Left renal cortex interstitium (tissue), 4 donors: ENCODE data around the gene DSTN. TPM values are rescaled to one million over a fixed set of nuclear protein-coding genes. Genes with fewer than 3 reads are reported as not detected.
A peak's percentile ranks its signal among the peaks of the same experiment; 100 is the strongest.

Experiments
- DNase-seq, 4 donors: peaks; one replicate each; pipeline ENCODE4 v3.0.0-alpha.2; 2013; ENCODE audit warnings: low read depth in 4 of 4, low spot score in 2 of 4, missing footprints in 1 of 4
- polyA plus RNA-seq, 4 donors: library from polyadenylated mRNA; unstranded; fragments of 120-200 nt; gene quantifications; one replicate each; pipeline ENCODE4 v1.2.1, GENCODE V29; 2013; ENCODE audit not compliant: insufficient read length in 4 of 4

The DSTN gene
- polyA plus RNA-seq, 4 donors: 319 to 426 (median 377) TPM

GRCh38 chr20:17633850-17634500 is 64.1 kb downstream of the DSTN start:
- no peak for DNase-seq

GRCh38 chr20:17634661-17635331 is 64.9 kb downstream of the DSTN start:
- DNase-seq: no peak

- DNase-seq: no peak
Measured at GRCh38 chr20:17635332-17636244, 65.7 kb downstream of the DSTN start.

- DNase-seq: peak in 1 of 4 donors; percentile 56
Measured at GRCh38 chr20:17636523-17637412, 66.9 kb downstream of the DSTN start.

GRCh38 chr20:17637413-17637780 is 67.5 kb downstream of the DSTN start:
- DNase-seq: no peak

GRCh38 chr20:17637985-17638640 is 68.2 kb downstream of the DSTN start:
- DNase-seq: no peak

GRCh38 chr20:17638835-17639407 is 69.0 kb downstream of the DSTN start:
- no peak for DNase-seq

GRCh38 chr20:17640146-17640874 is 70.4 kb downstream of the DSTN start:
- no peak for DNase-seq

- DNase-seq: no peak
Measured at GRCh38 chr20:17640875-17641378, 71.1 kb downstream of the DSTN start.

GRCh38 chr20:17641520-17641964 is 71.7 kb downstream of the DSTN start:
- no peak for DNase-seq

- DNase-seq: no peak
Measured at GRCh38 chr20:17641993-17642392, 72.1 kb downstream of the DSTN start.

- DNase-seq: no peak
Measured at GRCh38 chr20:17642404-17643269, 72.8 kb downstream of the DSTN start.

GRCh38 chr20:17643531-17644188 is 73.8 kb downstream of the DSTN start:
- no peak for DNase-seq

GRCh38 chr20:17644451-17644850 is 74.6 kb downstream of the DSTN start:
- DNase-seq: no peak

GRCh38 chr20:17645010-17645409 is 75.1 kb downstream of the DSTN start:
- no peak for DNase-seq

GRCh38 chr20:17645546-17646208 is 75.8 kb downstream of the DSTN start:
- no peak for DNase-seq
